Measurements from ENCODE around the gene FUT7.

The FUT7 gene

DNA sequence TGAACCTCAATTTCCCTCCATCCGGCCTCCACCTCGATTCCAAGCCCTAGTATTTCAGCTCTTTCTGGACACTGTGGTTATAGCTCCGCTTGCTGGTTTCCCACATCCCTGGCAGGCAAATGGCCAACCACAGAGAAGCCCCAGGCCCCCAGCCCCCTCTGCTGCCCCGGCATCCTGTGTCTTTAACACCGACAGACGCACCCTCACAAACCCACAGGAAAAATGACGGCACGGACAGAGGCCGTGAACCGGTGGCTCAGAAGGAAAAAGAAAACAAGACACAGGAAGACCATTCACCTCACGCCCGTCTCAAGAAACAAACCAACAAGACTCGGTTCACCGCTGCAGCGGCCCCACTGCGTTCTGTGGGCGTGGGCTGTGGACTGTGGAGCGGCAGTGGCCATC, 34.1 kb downstream of the FUT7 start:
- DNase-seq = no peak

DNA sequence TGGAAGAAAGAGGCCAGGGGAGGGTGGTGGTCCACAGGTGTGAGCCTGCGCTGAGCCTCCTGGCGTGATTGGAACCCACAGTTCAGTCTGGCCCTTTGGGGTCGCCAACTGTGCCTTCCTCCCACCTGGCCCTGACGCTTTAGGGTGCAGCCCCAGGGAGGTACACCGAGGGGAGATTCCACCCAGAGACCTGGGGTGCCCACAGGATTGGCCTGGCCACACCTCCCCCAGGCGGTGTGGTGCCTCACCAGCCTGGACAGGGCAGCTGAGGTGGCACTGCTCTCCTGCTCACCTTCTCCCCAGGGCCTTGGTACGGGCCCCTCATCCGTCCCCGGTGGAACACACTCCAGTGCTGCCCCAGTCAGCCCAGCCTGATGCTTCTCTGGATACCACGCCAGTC, 34.5 kb downstream of the FUT7 start:
- DNase-seq = no peak

GRCh38 chr9:136996361-136997292, 35.3 kb downstream of the FUT7 start, which contains the start of gene CLIC3:
Gene CLIC3, minus strand, starts transcription at chr9:136996568. Its CDS starts 25 bp downstream, at chr9:136996543.
- no peak for DNase-seq

DNA sequence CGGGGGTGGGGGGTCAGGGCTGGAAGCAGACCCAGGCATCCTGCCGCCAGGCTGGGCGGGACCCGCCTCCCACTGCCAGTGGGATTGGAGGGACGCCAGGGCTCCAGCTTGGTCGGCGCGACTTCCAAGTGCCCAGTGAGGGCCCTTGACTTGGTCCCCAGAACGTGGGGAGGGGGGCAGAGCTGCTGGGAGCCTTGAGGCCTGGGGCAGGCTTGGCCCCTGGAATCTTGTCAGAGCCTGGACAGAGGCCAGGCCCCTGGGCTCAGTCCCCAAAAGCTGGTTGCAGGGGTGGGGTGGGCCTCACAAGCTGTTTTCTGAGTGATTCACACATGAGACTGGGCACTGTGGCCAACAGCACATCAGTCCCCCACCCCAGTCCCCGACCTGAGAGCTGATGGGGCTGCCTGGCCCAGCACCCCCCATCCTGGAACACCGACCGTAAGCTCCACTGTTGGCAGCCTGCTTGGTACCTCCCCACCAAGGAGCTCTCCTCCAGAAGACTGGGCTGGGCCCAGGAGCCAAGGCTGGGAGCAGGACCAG, 36.0 kb downstream of the FUT7 start:
- no peak for DNase-seq

- DNase-seq = no peak
These were observed 36.5 kb downstream of the FUT7 start for GRCh38 chr9:136995362-136995761.

DNA sequence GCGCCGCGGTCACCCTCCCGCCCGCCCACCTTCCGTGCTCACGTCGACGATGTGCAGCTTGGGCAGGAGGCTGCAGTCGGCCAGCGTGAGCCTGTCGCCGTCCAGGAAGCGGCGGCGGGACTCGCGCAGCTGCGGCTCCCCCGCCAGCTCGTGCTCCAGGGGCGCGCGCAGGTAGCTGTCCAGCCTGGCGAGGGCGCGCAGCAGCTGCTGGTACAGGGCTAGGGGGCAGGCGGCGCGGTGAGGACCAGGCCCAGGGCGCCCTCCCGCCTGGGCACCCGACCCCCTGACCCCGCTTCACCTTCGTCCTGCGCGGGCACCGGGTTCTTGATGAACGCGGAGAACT, 37.0 kb downstream of the FUT7 start:
- DNase-seq = no peak

DNA sequence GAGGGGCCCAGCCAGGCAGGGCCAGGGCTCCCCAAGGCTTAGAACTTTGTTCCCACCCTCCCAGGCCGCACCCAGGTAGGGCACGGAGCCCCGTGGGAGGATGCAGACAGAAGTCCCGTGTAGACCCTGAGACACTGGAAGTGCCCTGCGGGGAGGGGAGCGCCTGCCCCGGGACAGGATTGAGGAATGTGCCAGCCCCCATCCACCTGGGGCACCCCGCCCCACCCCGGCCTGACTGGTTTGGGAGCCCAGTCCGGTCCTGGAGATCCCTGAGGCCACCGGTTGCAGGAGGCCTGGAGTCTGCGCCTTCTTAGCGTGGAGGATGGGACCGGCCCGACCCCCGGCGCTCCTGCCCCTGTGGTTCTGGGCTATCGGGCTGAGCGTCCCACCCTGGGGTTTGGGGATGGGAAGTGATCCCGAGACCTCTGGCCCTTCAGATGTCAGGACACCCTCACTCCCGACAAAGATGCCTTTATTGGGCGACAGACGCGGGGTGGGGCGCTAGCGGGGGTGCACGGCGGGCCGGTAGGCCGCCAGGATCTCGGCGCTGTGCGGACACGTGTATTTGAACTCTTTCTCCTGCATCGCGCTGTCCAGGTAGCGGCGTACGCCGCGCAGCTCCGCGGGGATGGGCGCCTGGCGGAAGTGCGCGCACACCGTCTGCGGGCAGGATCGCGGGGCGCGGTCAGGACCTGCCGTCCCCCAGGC, 37.6 kb downstream of the FUT7 start:
- no peak for DNase-seq

GRCh38 chr9:136992819-136993369, 39.0 kb downstream of the FUT7 start:
- no peak for DNase-seq

DNA sequence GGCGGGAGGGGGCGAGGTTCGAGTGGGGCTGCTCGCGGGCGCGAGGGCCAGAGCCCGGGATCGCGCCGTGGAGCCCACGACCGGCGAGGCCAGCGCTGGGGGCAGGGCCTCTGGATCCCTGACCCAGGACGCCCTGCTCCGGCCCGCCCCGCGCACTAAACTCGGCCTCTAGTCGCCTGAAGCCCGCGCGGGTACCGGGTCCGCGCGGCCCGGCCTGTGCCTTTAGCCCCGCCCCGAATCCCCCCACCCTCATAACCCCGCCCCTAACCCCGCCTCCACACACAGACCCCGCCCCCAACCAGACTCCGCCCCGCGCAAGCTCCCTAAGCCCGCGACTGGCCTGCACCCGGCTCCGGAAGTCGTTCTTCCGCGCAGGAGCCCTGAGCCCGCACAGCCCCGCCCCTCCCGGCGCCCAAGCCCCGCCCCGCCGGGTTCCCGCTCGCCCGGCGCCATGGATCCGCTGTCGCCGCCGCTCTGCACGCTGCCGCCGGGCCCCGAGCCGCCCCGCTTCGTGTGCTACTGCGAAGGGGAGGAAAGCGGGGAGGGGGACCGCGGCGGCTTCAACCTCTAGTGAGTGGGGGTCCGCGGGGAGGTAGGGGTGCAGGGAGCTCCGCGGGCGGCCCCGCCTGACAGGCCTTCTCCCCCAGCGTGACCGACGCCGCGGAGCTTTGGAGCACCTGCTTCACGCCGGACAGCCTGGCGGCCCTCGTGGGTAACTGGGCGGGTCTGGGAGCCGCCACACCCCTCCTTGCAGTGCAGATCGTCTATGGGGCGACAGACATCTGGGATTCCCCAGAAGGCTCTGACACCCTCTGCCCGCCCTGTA, 39.7 kb downstream of the FUT7 start, which contains the start of gene PAXX:
PAXX (plus strand) TSS at position 430 of the 826 bp plus-strand sequence; CDS start at position 452, 22 bp downstream.
- no peak for DNase-seq

DNA sequence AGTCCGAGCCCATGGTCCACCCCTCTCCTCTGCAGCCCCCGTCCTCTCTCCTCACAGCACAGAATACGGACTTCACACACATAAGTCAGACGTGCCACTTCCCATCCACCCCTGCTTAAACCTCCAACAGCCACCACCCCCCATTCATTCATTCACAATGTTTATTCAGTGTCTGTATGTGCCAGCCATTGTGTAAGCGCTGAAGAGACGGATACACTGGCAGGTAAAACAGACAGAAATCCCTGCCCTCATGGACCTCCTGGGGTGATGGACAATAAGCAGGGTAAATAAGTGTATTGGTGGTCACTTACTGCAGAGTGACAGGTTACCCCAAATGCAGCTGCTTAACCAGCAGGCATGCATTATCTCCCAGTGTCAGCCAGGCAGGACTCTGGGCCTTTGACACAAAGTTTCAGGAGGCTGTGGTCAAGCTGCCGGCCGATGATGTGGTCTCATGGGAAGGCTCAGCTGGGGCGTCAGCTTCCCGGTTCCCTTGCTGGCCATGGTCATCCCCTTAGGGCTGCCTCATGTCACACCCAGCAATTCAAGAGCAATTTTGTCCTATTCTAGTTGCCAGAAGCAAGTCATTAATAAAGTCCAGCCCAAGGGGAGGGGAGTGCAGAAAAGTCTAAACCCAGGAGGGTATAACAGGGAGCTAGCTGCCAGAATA, 41.5 kb downstream of the FUT7 start:
- DNase-seq = no peak

DNA sequence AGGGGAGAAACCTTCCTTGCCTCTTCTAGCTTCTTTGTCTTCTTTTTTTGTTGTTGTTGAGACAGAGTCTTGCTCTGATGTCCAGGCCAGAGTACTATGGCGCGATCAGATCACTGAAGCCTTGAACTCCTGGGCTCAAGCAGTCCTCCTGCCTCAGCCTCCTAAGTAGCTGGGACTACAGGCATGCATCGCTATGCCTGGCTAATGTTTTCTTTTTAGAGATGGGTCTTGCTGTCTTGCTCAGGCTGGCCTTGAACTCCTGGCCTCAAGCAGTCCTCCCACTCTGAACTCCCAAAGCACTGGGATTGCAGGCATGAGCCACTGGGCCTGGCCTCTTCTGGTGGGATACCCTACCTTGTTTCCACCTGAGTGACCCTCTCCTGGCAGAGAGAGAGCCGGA, 43.0 kb downstream of the FUT7 start:
- no peak for DNase-seq

DNA sequence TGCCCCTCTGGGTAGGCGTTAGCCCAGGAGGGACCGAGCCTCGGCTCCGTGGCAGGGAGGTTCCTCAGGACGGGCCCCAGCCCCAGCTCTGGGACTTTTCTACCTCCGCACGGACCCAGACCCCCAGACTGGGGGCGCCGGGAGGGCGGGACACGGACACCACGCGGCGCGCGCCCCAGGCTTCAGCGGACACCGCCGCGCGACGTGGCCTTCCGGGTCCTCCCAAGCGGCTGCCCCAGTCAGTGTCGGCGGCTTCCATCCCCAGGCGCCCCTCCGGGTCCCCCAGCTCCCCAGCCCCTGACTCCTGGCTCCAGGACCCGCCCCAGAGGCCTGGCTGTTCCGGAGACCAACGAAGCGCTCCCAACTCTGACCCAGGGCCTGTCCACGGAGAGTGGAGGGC, 46.0 kb downstream of the FUT7 start:
- DNase-seq = no peak

GRCh38 chr9:136985027-136985602, 46.8 kb downstream of the FUT7 start:
- no peak for DNase-seq

- DNase-seq = no peak
These were observed 47.3 kb downstream of the FUT7 start for GRCh38 chr9:136984464-136985026.

DNA sequence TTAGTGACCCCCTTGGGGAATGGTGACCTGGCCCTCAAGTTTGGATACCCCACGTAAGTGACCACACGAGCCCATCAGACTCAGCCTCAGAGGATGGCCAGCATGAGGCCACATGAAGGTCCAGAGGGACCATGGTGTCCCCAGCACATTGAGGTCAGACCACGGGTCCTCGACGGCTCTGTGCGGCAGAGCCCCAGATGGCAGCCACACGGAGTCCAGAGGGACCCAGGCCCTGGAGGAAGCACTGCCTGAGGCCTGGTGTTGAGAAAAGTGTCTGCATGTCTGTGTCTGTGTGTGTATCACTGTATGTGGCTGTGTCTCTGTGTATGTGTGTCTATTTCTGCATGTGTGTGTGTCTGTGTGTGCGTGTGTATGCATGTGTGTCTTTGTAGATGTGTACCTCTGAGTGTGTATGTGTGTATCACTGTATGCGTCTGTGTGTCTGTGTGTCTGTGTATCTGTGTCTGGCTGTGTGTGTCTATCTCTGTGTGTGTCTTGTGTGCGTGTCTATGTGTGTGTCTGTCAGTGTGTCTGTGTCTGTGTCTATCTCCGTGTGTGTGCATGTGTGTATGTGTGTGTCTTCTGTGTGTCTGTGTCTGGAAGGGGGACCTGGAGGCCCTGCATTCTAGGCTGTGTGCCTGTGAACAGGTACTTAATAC, 48.1 kb downstream of the FUT7 start:
- no peak for DNase-seq

DNA sequence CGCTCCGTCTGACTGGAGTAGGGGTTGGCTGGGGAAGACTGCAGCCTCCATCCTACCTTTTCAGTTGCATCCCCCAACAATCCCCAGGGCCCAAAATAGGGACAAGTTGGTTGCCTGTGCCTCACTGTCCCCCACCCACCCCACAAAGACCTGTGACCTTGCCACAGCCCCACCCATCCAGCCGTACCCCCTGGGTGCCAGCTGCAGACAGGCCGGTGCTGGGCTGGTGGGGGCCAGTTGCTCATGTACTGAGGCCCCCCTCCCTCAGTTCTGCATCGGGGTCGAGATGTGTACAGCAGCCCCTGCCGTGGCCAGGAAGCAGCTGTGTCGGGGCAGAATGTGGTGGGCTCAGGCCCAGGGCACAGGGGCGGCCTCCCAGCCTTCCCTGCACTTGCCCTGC, 48.7 kb downstream of the FUT7 start:
- DNase-seq = no peak

DNA sequence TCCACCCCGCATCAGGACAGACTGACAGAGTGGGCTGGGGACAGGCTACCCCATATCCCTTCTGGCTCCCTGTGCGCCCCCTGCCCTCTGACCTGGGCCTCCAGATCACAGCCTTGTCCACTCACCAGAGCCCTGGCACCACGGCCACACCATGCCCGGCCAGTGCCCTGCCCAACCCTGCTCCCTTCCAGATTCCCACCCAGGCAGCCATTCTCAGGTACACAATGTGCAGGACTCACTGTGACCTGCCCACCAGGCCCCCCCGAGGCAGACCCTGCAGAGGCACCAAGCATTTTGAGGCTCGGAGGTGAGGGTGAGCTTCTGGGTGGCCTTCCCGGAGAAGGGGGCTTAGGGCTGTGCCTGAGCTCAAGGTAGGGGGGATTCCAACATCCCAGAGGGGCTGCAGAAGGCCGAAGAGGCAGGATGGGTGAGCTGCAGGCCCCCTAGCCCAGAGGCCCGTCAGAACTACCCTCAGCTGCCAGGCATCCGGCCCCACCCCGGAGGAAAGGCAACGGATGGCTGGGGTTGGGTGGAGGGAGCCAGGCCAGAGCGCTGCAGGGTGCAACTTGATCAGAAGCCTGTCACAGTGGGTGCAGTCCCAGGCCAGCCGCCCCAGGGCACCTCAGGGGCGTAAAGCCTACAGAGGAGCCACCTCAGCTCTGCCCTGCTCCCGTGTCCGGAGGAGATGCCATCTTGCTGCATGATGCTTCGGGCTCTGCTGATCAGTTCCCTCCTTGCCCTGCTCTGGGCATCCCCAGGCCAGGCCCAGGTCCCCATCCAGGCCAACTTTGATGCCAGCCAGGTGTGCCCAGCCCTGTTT, 49.4 kb downstream of the FUT7 start, which contains the start of gene LCNL1:
LCNL1 (plus strand) TSS at position 762 of the 820 bp plus-strand sequence. CDS start 594 bp downstream, outside the sequence.
- DNase-seq = no peak

GRCh38 chr9:136981588-136982231, 50.2 kb downstream of the FUT7 start:
- no peak for DNase-seq

Data from SIG-M5 (cell line).